ENCODE data around the gene ARSG. TPM values are rescaled to one million over a fixed set of nuclear protein-coding genes. Genes with fewer than 3 reads are reported as not detected.

The ARSG gene
- total and polyA plus RNA-seq, 2 of the 13 experiments (the other 11 are each of a cell fraction or from before 2014, with no cell fraction given) = 3.7 to 15.2 TPM

- TF ChIP-seq ETS1 (CRISPR knock-in tag; IDR thresholded peaks at IDR 0.05) (no peak), ZNF580 (CRISPR knock-in tag; IDR thresholded peaks at IDR 0.05; ENCODE audit: borderline replicate concordance, low read depth) (no peak), CTCF (CRISPR knock-in tag; IDR thresholded peaks at IDR 0.05) (peak; percentile 22; the same call in 1 of the 2 replicates), SNAI1 (CRISPR knock-in tag; IDR thresholded peaks at IDR 0.05; ENCODE audit: borderline replicate concordance) (no peak), SAP130 (CRISPR knock-in tag; IDR thresholded peaks at IDR 0.05; ENCODE audit: low read depth) (peak; percentile 87), HDAC2 (CRISPR knock-in tag; IDR thresholded peaks at IDR 0.05) (0 out of 2 replicates have a peak, but pooled peaks have one; percentile 29), ZSCAN5A (CRISPR knock-in tag; IDR thresholded peaks at IDR 0.05; ENCODE audit: borderline replicate concordance) (peak; percentile 60; the same call in 1 of the 2 replicates), GATAD1 (CRISPR knock-in tag; IDR thresholded peaks at IDR 0.05) (no peak), ZNF292 (CRISPR knock-in tag; IDR thresholded peaks at IDR 0.05; ENCODE audit: borderline replicate concordance, low read depth) (peak; percentile 90), TARDBP (CRISPR knock-in tag; IDR thresholded peaks at IDR 0.05) (no peak), ZBTB49 (CRISPR knock-in tag; IDR thresholded peaks at IDR 0.05; ENCODE audit: borderline replicate concordance) (no peak), IKZF4 (CRISPR knock-in tag; IDR thresholded peaks at IDR 0.05; ENCODE audit: borderline replicate concordance, low read depth, not compliant biosample characterization) (no peak), ZFP41 (CRISPR knock-in tag; IDR thresholded peaks at IDR 0.05; ENCODE audit: borderline replicate concordance) (peak; percentile 85), ZNF501 (CRISPR knock-in tag; IDR thresholded peaks at IDR 0.05) (no peak), CEBPG (CRISPR knock-in tag; IDR thresholded peaks at IDR 0.05) (no peak), PAF1 (CRISPR knock-in tag; IDR thresholded peaks at IDR 0.05) (no peak), SNRNP70 (IDR thresholded peaks at IDR 0.05; ENCODE audit: low read depth, low read length) (no peak), HMGA1 (CRISPR knock-in tag; conservative IDR thresholded peaks at IDR 0.05) (no peak), MBNL3 (CRISPR knock-in tag; conservative IDR thresholded peaks at IDR 0.05) (no peak), TBL1XR1 (IDR thresholded peaks at IDR 0.05; ENCODE audit: borderline replicate concordance, low read length, partially characterized antibody) (no peak)
Observed at GRCh38 chr17:68290268-68290954, 884 bp upstream of the ARSG start (continued).
